ENCODE data around the gene PARD3.

Gene PARD3

GRCh38 chr10:34171957-34172527 is 643.1 kb downstream of the PARD3 start:
- DNase-seq: no peak

- no peak for DNase-seq
Measured at GRCh38 chr10:34169677-34170076, 645.4 kb downstream of the PARD3 start.

GRCh38 chr10:34169131-34169530 is 646.0 kb downstream of the PARD3 start:
- no peak for DNase-seq

- no peak for DNase-seq
Measured at GRCh38 chr10:34168439-34168838, 646.7 kb downstream of the PARD3 start.

- no peak for DNase-seq
Measured at GRCh38 chr10:34166823-34167222, 648.3 kb downstream of the PARD3 start.

- no peak for DNase-seq
Measured at GRCh38 chr10:34166354-34166753, 648.7 kb downstream of the PARD3 start.

GRCh38 chr10:34164029-34164428 is 651.1 kb downstream of the PARD3 start:
- no peak for DNase-seq

- no peak for DNase-seq
Measured at GRCh38 chr10:34163075-34163905, 651.8 kb downstream of the PARD3 start.

- no peak for DNase-seq
Measured at GRCh38 chr10:34161777-34162370, 653.2 kb downstream of the PARD3 start.

GRCh38 chr10:34160595-34160994 is 654.5 kb downstream of the PARD3 start:
- no peak for DNase-seq

- no peak for DNase-seq
Measured at GRCh38 chr10:34157501-34157900, 657.6 kb downstream of the PARD3 start.

- DNase-seq: no peak
Measured at GRCh38 chr10:34156781-34157425, 658.2 kb downstream of the PARD3 start.

- no peak for DNase-seq
Measured at GRCh38 chr10:34155812-34156211, 659.3 kb downstream of the PARD3 start.

GRCh38 chr10:34154383-34154900 is 660.7 kb downstream of the PARD3 start:
- no peak for DNase-seq

- no peak for DNase-seq
Measured at GRCh38 chr10:34153663-34154382, 661.3 kb downstream of the PARD3 start.

- DNase-seq: no peak
Measured at GRCh38 chr10:34152434-34152833, 662.7 kb downstream of the PARD3 start.

- DNase-seq: no peak
Measured at GRCh38 chr10:34151931-34152330, 663.2 kb downstream of the PARD3 start.

GRCh38 chr10:34151481-34151880 is 663.6 kb downstream of the PARD3 start:
- no peak for DNase-seq

- DNase-seq: no peak
Measured at GRCh38 chr10:34150103-34150502, 665.0 kb downstream of the PARD3 start.

- no peak for DNase-seq
Measured at GRCh38 chr10:34148305-34148657, 666.8 kb downstream of the PARD3 start.

GRCh38 chr10:34147641-34148304 is 667.3 kb downstream of the PARD3 start:
- no peak for DNase-seq

GRCh38 chr10:34145715-34146114 is 669.4 kb downstream of the PARD3 start:
- no peak for DNase-seq
